SK-N-SH (cell line): Measurements from ENCODE around the gene TRPM6.

Experiments
- EP300 ChIP-seq, 2 experiments: IDR thresholded peaks; 2 replicates each; pipeline versions ENCODE4 v1.4.0 to v1.6.1; 2012; ENCODE audit warnings: borderline replicate concordance in 1 of 2, low read depth in 1 of 2, low read length in 1 of 2
- NFIC ChIP-seq: IDR thresholded peaks from 2 replicates; pipeline ENCODE4 v1.4.0; 2012; ENCODE audit warnings: borderline replicate concordance
- POLR2AphosphoS5 ChIP-seq: IDR thresholded peaks from 2 replicates; pipeline ENCODE4 v1.6.1; 2012; ENCODE audit warnings: low read depth, low read length
- TF ChIP-seq, protein P1 (sequence below): fragments of 200-600 bp; sonication (generic); IDR thresholded peaks from 2 replicates; pipeline ENCODE4 v1.6.1; 2017; ENCODE audit warnings: antibody characterized with exemption, mild to moderate bottlenecking, moderate library complexity

DNA sequence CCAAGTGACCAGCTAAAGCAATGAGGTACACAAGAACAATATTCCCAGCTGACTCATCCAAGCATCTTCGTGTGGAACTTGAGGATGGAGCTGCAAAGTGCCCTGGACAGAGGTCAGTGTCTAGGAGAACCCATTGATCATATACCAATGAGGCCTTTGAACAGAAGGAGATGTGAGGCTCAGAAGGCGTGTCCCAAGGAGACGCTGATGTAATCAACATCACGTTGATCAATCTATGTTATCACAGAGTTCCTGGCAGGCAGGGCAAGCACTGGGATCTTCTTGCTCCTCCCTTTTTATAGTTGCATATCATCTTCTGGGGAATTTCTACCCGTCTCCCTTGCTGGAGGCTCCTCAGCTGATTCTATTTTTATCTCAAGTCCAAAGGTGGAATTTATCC, 163.4 kb downstream of the TRPM6 start:
- TF ChIP-seq, protein P1, sequence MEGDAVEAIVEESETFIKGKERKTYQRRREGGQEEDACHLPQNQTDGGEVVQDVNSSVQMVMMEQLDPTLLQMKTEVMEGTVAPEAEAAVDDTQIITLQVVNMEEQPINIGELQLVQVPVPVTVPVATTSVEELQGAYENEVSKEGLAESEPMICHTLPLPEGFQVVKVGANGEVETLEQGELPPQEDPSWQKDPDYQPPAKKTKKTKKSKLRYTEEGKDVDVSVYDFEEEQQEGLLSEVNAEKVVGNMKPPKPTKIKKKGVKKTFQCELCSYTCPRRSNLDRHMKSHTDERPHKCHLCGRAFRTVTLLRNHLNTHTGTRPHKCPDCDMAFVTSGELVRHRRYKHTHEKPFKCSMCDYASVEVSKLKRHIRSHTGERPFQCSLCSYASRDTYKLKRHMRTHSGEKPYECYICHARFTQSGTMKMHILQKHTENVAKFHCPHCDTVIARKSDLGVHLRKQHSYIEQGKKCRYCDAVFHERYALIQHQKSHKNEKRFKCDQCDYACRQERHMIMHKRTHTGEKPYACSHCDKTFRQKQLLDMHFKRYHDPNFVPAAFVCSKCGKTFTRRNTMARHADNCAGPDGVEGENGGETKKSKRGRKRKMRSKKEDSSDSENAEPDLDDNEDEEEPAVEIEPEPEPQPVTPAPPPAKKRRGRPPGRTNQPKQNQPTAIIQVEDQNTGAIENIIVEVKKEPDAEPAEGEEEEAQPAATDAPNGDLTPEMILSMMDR, result no peak
- TF ChIP-seq NFIC (no peak), EP300 (IDR thresholded peaks at IDR 0.05; ENCODE audit: borderline replicate concordance in 1 of 2, low read depth in 1 of 2, low read length in 1 of 2) (no peak), POLR2AphosphoS5 (no peak)
